WTC11 (cell line): Measurements from ENCODE around the gene BICD1. TPM values are rescaled to one million over a fixed set of nuclear protein-coding genes. Genes with fewer than 3 reads are reported as not detected.

Experiments used
- ATAC-seq: fragments of 200-7000 bp; cut with Tn5 transposase; 2 replicates; pipeline ENCODE4 v1.10.0; 2021; ENCODE audit warnings: mild to moderate bottlenecking, moderate library complexity
- CTCF ChIA-PET: fragments of 300-600 bp; sonication (Branson Sonifier 250); formaldehyde crosslinking; loops from one replicate; lab custom pipeline; 2021; ENCODE audit warnings: antibody characterized with exemption; lab: Charles Lee
- POLR2A ChIA-PET: fragments of 350-600 bp; sonication (Branson Sonifier 250); formaldehyde crosslinking; loops from one replicate; lab custom pipeline; 2021; ENCODE audit warnings: antibody characterized with exemption; lab: Charles Lee
- DNase-seq: peaks from one replicate; pipeline ENCODE4 v3.0.0; 2021; ENCODE audit warnings: low spot score
- H3K27ac Mint-ChIP-seq: 2 replicates; pipeline ENCODE4 v1.8.0; 2021; ENCODE audit warnings: mixed read lengths
- H3K27me3 Mint-ChIP-seq: 2 replicates; pipeline ENCODE4 v1.8.0; 2021; ENCODE audit warnings: low read depth, mild to moderate bottlenecking, moderate library complexity, mixed read lengths
- H3K36me3 Mint-ChIP-seq: 2 replicates; pipeline ENCODE4 v1.8.0; 2021; ENCODE audit warnings: mixed read lengths
- H3K4me1 Mint-ChIP-seq: 2 replicates; pipeline ENCODE4 v1.8.0; 2022; ENCODE audit warnings: mixed read lengths
- H3K4me3 Mint-ChIP-seq: 2 replicates; pipeline ENCODE4 v1.8.0; 2021; ENCODE audit warnings: mild to moderate bottlenecking, moderate library complexity, mixed read lengths
- H3K9me3 Mint-ChIP-seq: 2 replicates; pipeline ENCODE4 v1.8.0; 2021; ENCODE audit warnings: mixed read lengths
- CBFB ChIP-seq: sonication (generic); formaldehyde crosslinking; IDR thresholded peaks from 2 replicates; pipeline ENCODE4 v1.8.1; 2022; ENCODE audit warnings: mild to moderate bottlenecking, low read depth, missing genetic modification reagents
- CREB1 ChIP-seq: sonication (generic); formaldehyde crosslinking; IDR thresholded peaks from 2 replicates; pipeline ENCODE4 v1.8.0; 2023; ENCODE audit warnings: mild to moderate bottlenecking, missing genetic modification reagents
- FOXJ3 ChIP-seq: sonication (generic); formaldehyde crosslinking; IDR thresholded peaks from 2 replicates; pipeline ENCODE4 v1.9.0; 2021; ENCODE audit warnings: missing genetic modification reagents, mild to moderate bottlenecking, borderline replicate concordance
- FOXP4 ChIP-seq: sonication (generic); formaldehyde crosslinking; IDR thresholded peaks from 2 replicates; pipeline ENCODE4 v1.8.0; 2022; ENCODE audit warnings: mild to moderate bottlenecking, missing genetic modification reagents
- IRF1 ChIP-seq: sonication (generic); formaldehyde crosslinking; IDR thresholded peaks from 2 replicates; pipeline ENCODE4 v1.8.0; 2023; ENCODE audit warnings: missing genetic modification reagents
- IRF2 ChIP-seq: sonication (generic); formaldehyde crosslinking; IDR thresholded peaks from 2 replicates; pipeline ENCODE4 v1.8.0; 2022; ENCODE audit warnings: low read depth, missing genetic modification reagents, borderline replicate concordance
- NFATC4 ChIP-seq: fragments of 250-450 bp; sonication (Bioruptor Pico); IDR thresholded peaks from 2 replicates; pipeline ENCODE4 v1.9.0; 2021; ENCODE audit warnings: mild to moderate bottlenecking
- PRDM15 ChIP-seq: sonication (generic); formaldehyde crosslinking; IDR thresholded peaks from 2 replicates; pipeline ENCODE4 v1.8.0; 2022; ENCODE audit warnings: missing genetic modification reagents
- RELA ChIP-seq: sonication (generic); formaldehyde crosslinking; IDR thresholded peaks from 2 replicates; pipeline ENCODE4 v1.8.1; 2022; ENCODE audit warnings: missing genetic modification reagents, mild to moderate bottlenecking, borderline replicate concordance
- SMAD3 ChIP-seq: sonication (generic); formaldehyde crosslinking; IDR thresholded peaks from 2 replicates; pipeline ENCODE4 v1.8.0; 2022; ENCODE audit warnings: missing genetic modification reagents, mild to moderate bottlenecking, borderline replicate concordance
- TEAD1 ChIP-seq: sonication (generic); formaldehyde crosslinking; IDR thresholded peaks from 2 replicates; pipeline ENCODE4 v1.8.0; 2022; ENCODE audit warnings: mild to moderate bottlenecking, missing genetic modification reagents
- TP53 ChIP-seq: sonication (generic); formaldehyde crosslinking; IDR thresholded peaks from 2 replicates; pipeline ENCODE4 v1.8.1; 2023; ENCODE audit warnings: mild to moderate bottlenecking, missing genetic modification reagents
- ZNF263 ChIP-seq: sonication (generic); formaldehyde crosslinking; IDR thresholded peaks from 2 replicates; pipeline ENCODE4 v1.8.1; 2022; ENCODE audit warnings: low read depth, mild to moderate bottlenecking, moderate library complexity, missing genetic modification reagents
- total RNA-seq: library from RNA; stranded (reverse); gene quantifications from 3 replicates; pipeline ENCODE4 v1.2.3, GENCODE V29; 2021
- TF ChIP-seq, protein P1 (sequence below): sonication (generic); formaldehyde crosslinking; IDR thresholded peaks from 2 replicates; pipeline ENCODE4 v1.8.1; 2023; ENCODE audit warnings: mild to moderate bottlenecking, missing genetic modification reagents, moderate library complexity
- TF ChIP-seq, protein P2 (sequence below): sonication (generic); formaldehyde crosslinking; IDR thresholded peaks from 2 replicates; pipeline ENCODE4 v1.8.1; 2023; ENCODE audit warnings: mild to moderate bottlenecking, missing genetic modification reagents, borderline replicate concordance
- TF ChIP-seq, protein P3 (sequence below): sonication (generic); formaldehyde crosslinking; IDR thresholded peaks from 2 replicates; pipeline ENCODE4 v1.8.1; 2023; ENCODE audit warnings: mild to moderate bottlenecking, moderate library complexity, missing genetic modification reagents
- TF ChIP-seq, protein P4 (sequence below): sonication (generic); formaldehyde crosslinking; IDR thresholded peaks from 2 replicates; pipeline ENCODE4 v1.8.0; 2023; ENCODE audit warnings: missing genetic modification reagents, mild to moderate bottlenecking, borderline replicate concordance

Gene BICD1
- total RNA-seq, 1 experiment from 2014 or later = 69.4 TPM

- CTCF ChIA-PET = interaction anchor here (0.6 to 1.1 kb wide), 6 partner anchors 29 to 477 kb away, joined by 3 to 5 read pairs (median 4); no protein-coding TSS in a partner anchor
- peaks cover 16% of the 10 kb centered on the region for H3K4me1 Mint-ChIP-seq
- TF ChIP-seq TP53 (CRISPR knock-in tag) (no peak), SMAD3 (CRISPR knock-in tag) (no peak), ZNF263 (CRISPR knock-in tag) (no peak), FOXP4 (CRISPR knock-in tag) (no peak)
- TF ChIP-seq, protein P1, sequence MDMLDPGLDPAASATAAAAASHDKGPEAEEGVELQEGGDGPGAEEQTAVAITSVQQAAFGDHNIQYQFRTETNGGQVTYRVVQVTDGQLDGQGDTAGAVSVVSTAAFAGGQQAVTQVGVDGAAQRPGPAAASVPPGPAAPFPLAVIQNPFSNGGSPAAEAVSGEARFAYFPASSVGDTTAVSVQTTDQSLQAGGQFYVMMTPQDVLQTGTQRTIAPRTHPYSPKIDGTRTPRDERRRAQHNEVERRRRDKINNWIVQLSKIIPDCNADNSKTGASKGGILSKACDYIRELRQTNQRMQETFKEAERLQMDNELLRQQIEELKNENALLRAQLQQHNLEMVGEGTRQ = no peak
- DNase-seq (no peak), ATAC-seq (no peak)
- peak overlapping the region; percentile 82 for H3K27ac Mint-ChIP-seq
- H3K27me3 Mint-ChIP-seq = no peaks in the 10 kb centered on the region
- H3K4me3 Mint-ChIP-seq = no peak overlapping the region
- POLR2A ChIA-PET = no interaction called here
- H3K36me3 Mint-ChIP-seq = no peaks in the 10 kb centered on the region
- H3K9me3 Mint-ChIP-seq = no peaks in the 10 kb centered on the region
These were observed 158.8 kb downstream of the BICD1 start for GRCh38 chr12:32265456-32265855.

DNA sequence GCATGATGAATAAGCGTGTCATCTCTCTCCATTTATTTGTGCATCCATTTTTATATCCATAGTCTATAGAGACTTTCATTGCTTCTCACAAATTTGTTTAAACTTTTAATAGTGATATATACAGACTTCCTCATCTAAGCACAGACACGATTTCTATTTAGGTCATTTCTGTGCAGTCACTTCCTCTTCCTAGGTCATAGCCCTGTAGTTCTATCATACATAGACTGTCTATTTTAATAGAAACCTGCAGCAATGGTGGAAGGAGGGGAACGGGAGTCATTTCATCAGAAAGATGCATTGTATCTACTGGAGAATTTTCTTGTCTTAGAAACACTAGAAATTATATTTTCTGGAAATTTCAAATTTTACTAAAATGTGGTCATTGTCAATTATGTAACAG, 159.3 kb downstream of the BICD1 start:
- Mint-ChIP-seq H3K4me1 (peaks cover 15% of the 10 kb centered on the region), H3K4me3 (no peak overlapping the region), H3K27me3 (no peaks in the 10 kb centered on the region), H3K27ac (peak overlapping the region; percentile 10; the same call in 1 of the 2 replicates), H3K9me3 (no peaks in the 10 kb centered on the region), H3K36me3 (no peaks in the 10 kb centered on the region)
- ChIA-PET CTCF (interaction anchor here (0.6 to 1.1 kb wide), 4 partner anchors 29 to 382 kb away, joined by 3 to 5 read pairs (median 4); no protein-coding TSS in a partner anchor), POLR2A (no interaction called here)
- DNase-seq (no peak), ATAC-seq (no peak)
- TF ChIP-seq PRDM15 (CRISPR knock-in tag) (no peak), IRF1 (CRISPR knock-in tag) (no peak), TEAD1 (CRISPR knock-in tag) (no peak), RELA (CRISPR knock-in tag) (no peak), IRF2 (CRISPR knock-in tag) (no peak), NFATC4 (CRISPR knock-in tag) (no peak), CBFB (CRISPR knock-in tag) (no peak), FOXJ3 (CRISPR knock-in tag) (no peak), CREB1 (no peak)
- TF ChIP-seq, protein P2, sequence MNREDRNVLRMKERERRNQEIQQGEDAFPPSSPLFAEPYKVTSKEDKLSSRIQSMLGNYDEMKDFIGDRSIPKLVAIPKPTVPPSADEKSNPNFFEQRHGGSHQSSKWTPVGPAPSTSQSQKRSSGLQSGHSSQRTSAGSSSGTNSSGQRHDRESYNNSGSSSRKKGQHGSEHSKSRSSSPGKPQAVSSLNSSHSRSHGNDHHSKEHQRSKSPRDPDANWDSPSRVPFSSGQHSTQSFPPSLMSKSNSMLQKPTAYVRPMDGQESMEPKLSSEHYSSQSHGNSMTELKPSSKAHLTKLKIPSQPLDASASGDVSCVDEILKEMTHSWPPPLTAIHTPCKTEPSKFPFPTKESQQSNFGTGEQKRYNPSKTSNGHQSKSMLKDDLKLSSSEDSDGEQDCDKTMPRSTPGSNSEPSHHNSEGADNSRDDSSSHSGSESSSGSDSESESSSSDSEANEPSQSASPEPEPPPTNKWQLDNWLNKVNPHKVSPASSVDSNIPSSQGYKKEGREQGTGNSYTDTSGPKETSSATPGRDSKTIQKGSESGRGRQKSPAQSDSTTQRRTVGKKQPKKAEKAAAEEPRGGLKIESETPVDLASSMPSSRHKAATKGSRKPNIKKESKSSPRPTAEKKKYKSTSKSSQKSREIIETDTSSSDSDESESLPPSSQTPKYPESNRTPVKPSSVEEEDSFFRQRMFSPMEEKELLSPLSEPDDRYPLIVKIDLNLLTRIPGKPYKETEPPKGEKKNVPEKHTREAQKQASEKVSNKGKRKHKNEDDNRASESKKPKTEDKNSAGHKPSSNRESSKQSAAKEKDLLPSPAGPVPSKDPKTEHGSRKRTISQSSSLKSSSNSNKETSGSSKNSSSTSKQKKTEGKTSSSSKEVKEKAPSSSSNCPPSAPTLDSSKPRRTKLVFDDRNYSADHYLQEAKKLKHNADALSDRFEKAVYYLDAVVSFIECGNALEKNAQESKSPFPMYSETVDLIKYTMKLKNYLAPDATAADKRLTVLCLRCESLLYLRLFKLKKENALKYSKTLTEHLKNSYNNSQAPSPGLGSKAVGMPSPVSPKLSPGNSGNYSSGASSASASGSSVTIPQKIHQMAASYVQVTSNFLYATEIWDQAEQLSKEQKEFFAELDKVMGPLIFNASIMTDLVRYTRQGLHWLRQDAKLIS (CRISPR knock-in tag) = no peak
- TF ChIP-seq, protein P3, sequence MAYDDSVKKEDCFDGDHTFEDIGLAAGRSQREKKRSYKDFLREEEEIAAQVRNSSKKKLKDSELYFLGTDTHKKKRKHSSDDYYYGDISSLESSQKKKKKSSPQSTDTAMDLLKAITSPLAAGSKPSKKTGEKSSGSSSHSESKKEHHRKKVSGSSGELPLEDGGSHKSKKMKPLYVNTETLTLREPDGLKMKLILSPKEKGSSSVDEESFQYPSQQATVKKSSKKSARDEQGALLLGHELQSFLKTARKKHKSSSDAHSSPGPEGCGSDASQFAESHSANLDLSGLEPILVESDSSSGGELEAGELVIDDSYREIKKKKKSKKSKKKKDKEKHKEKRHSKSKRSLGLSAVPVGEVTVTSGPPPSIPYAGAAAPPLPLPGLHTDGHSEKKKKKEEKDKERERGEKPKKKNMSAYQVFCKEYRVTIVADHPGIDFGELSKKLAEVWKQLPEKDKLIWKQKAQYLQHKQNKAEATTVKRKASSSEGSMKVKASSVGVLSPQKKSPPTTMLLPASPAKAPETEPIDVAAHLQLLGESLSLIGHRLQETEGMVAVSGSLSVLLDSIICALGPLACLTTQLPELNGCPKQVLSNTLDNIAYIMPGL (CRISPR knock-in tag) = no peak
- TF ChIP-seq, protein P4, sequence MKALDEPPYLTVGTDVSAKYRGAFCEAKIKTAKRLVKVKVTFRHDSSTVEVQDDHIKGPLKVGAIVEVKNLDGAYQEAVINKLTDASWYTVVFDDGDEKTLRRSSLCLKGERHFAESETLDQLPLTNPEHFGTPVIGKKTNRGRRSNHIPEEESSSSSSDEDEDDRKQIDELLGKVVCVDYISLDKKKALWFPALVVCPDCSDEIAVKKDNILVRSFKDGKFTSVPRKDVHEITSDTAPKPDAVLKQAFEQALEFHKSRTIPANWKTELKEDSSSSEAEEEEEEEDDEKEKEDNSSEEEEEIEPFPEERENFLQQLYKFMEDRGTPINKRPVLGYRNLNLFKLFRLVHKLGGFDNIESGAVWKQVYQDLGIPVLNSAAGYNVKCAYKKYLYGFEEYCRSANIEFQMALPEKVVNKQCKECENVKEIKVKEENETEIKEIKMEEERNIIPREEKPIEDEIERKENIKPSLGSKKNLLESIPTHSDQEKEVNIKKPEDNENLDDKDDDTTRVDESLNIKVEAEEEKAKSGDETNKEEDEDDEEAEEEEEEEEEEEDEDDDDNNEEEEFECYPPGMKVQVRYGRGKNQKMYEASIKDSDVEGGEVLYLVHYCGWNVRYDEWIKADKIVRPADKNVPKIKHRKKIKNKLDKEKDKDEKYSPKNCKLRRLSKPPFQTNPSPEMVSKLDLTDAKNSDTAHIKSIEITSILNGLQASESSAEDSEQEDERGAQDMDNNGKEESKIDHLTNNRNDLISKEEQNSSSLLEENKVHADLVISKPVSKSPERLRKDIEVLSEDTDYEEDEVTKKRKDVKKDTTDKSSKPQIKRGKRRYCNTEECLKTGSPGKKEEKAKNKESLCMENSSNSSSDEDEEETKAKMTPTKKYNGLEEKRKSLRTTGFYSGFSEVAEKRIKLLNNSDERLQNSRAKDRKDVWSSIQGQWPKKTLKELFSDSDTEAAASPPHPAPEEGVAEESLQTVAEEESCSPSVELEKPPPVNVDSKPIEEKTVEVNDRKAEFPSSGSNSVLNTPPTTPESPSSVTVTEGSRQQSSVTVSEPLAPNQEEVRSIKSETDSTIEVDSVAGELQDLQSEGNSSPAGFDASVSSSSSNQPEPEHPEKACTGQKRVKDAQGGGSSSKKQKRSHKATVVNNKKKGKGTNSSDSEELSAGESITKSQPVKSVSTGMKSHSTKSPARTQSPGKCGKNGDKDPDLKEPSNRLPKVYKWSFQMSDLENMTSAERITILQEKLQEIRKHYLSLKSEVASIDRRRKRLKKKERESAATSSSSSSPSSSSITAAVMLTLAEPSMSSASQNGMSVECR (CRISPR knock-in tag) = no peak
